CD4-positive, CD25-positive, alpha-beta regulatory T cell (primary cell): ENCODE measurements around the gene FRY. TPM values are rescaled to one million over a fixed set of nuclear protein-coding genes. Genes with fewer than 3 reads are reported as not detected.

Experiments used
- ATAC-seq, 2 donors: fragments of 150-1000 bp; cut with Tn5 transposase; one replicate each; pipeline ENCODE4 v1.10.0; 2021; ENCODE audit warnings: low read depth in 2 of 2, moderate number of reproducible peaks in 2 of 2, moderate library complexity in 1 of 2
- DNase-seq, 3 donors: peaks; one replicate each; pipeline versions ENCODE4 v3.0.0 to v3.0.0-alpha.2; 2012 to 2022; ENCODE audit warnings: mixed read lengths in 1 of 3
- H3K27ac ChIP-seq: one replicate; pipeline ENCODE4 v1.7.0; 2013; ENCODE audit warnings: mild to moderate bottlenecking, low read length; ENCODE audit not compliant: insufficient read depth, poor library complexity, severe bottlenecking
- H3K27me3 ChIP-seq: one replicate; pipeline ENCODE4 v1.7.0; 2013; ENCODE audit warnings: low read length; ENCODE audit not compliant: control insufficient read depth, insufficient read depth
- H3K36me3 ChIP-seq: one replicate; pipeline ENCODE4 v1.7.0; 2013; ENCODE audit warnings: mild to moderate bottlenecking, low read length, moderate library complexity; ENCODE audit not compliant: control insufficient read depth, insufficient read depth
- H3K4me1 ChIP-seq: 2 replicates; pipeline ENCODE4 v1.7.0; 2013; ENCODE audit warnings: mild to moderate bottlenecking, low read length; ENCODE audit not compliant: insufficient read depth, control insufficient read depth, poor library complexity, severe bottlenecking
- H3K4me3 ChIP-seq: one replicate; pipeline ENCODE4 v1.7.0; 2013; ENCODE audit warnings: low read depth, mild to moderate bottlenecking, low read length, moderate library complexity
- H3K9me3 ChIP-seq, 2 experiments: 1 replicate in 1 of 2; 2 replicates in 1 of 2; pipeline ENCODE4 v1.7.0; 2013; ENCODE audit warnings: low read length in 2 of 2, mild to moderate bottlenecking in 1 of 2, moderate library complexity in 1 of 2; ENCODE audit not compliant: control insufficient read depth in 2 of 2
- H3K27ac Mint-ChIP-seq, 3 donors: one replicate each; pipeline ENCODE4 v1.8.0; 2020 to 2022; ENCODE audit warnings: mild to moderate bottlenecking in 3 of 3, mixed read lengths in 3 of 3, moderate library complexity in 2 of 3
- H3K27me3 Mint-ChIP-seq: one replicate; pipeline ENCODE4 v1.8.0; 2022; ENCODE audit warnings: mild to moderate bottlenecking, mixed read lengths
- H3K36me3 Mint-ChIP-seq: one replicate; pipeline ENCODE4 v1.8.0; 2020; ENCODE audit warnings: mixed read lengths
- H3K4me1 Mint-ChIP-seq, 4 donors: one replicate each; pipeline ENCODE4 v1.8.0; 2020 to 2022; ENCODE audit warnings: mixed read lengths in 4 of 4, mild to moderate bottlenecking in 1 of 4
- H3K4me3 Mint-ChIP-seq, 4 donors: one replicate each; pipeline ENCODE4 v1.8.0; 2020 to 2022; ENCODE audit warnings: mild to moderate bottlenecking in 4 of 4, mixed read lengths in 4 of 4, moderate library complexity in 3 of 4
- H3K9me3 Mint-ChIP-seq, 7 donors: one replicate each; pipeline ENCODE4 v1.8.0; 2020 to 2022; ENCODE audit warnings: mixed read lengths in 7 of 7, mild to moderate bottlenecking in 3 of 7, moderate library complexity in 2 of 7
- polyA plus RNA-seq, 4 donors: library from polyadenylated mRNA; unstranded; fragments of 300-500 nt; fragmentation: Illumina TruSeq; gene quantifications; one replicate each; pipeline ENCODE4 v1.2.3, GENCODE V29; 2021
- total RNA-seq: library from RNA; stranded (reverse); gene quantifications from one replicate; pipeline ENCODE4 v1.2.3, GENCODE V29; 2022

Gene FRY
- total and polyA plus RNA-seq, 5 donors from 2014 or later = 0.96 to 12.8 (median 1.0) TPM

- no peak for ATAC-seq
- no peak for DNase-seq
Measured at GRCh38 chr13:32036757-32037156, 5.2 kb downstream of the FRY start.

GRCh38 chr13:32037471-32037870 lies 5.9 kb downstream of the FRY start:
- H3K9me3 Mint-ChIP-seq = peaks cover 0 to 1% (median 0%) of the 10 kb centered on the region in 7 donors
- Histone ChIP-seq H3K9me3 (no peaks in the 10 kb centered on the region), H3K4me3 (no peak overlapping the region), H3K4me1 (no peaks in the 10 kb centered on the region), H3K27me3 (peaks cover 6% of the 10 kb centered on the region), H3K27ac (no peak overlapping the region), H3K36me3 (no peaks in the 10 kb centered on the region)
- H3K4me1 Mint-ChIP-seq = peaks cover 0 to 24% (median 4%) of the 10 kb centered on the region in 4 donors
- no peak overlapping the region for H3K27ac Mint-ChIP-seq
- no peak overlapping the region for H3K4me3 Mint-ChIP-seq
- peaks cover 35% of the 10 kb centered on the region for H3K27me3 Mint-ChIP-seq
- ATAC-seq = no peak
- H3K36me3 Mint-ChIP-seq = no peaks in the 10 kb centered on the region
- no peak for DNase-seq

More at GRCh38 chr13:32036757-32037156, 5.2 kb downstream of the FRY start:
- peak overlapping the region in 2 of 3 donors; percentile 8 to 70 for H3K27ac Mint-ChIP-seq
- Histone ChIP-seq H3K27ac (no peak overlapping the region), H3K4me1 (no peaks in the 10 kb centered on the region), H3K27me3 (peaks cover 9% of the 10 kb centered on the region), H3K4me3 (no peak overlapping the region), H3K9me3 (no peaks in the 10 kb centered on the region), H3K36me3 (no peaks in the 10 kb centered on the region)
- H3K27me3 Mint-ChIP-seq = peaks cover 42% of the 10 kb centered on the region
- peak overlapping the region in 2 of 4 donors; percentile 9 to 65 for H3K4me3 Mint-ChIP-seq
- H3K36me3 Mint-ChIP-seq = no peaks in the 10 kb centered on the region
- peaks cover 0 to 26% (median 8%) of the 10 kb centered on the region in 4 donors for H3K4me1 Mint-ChIP-seq
- H3K9me3 Mint-ChIP-seq = peaks cover 0 to 1% (median 0%) of the 10 kb centered on the region in 7 donors

GRCh38 chr13:32038343-32038742 lies 6.8 kb downstream of the FRY start:
- H3K9me3 Mint-ChIP-seq = peaks cover 0 to 1% (median 0%) of the 10 kb centered on the region in 7 donors
- H3K27me3 Mint-ChIP-seq = peaks cover 30% of the 10 kb centered on the region
- Histone ChIP-seq H3K36me3 (no peaks in the 10 kb centered on the region), H3K4me3 (no peak overlapping the region), H3K27me3 (peaks cover 5% of the 10 kb centered on the region), H3K9me3 (no peaks in the 10 kb centered on the region), H3K4me1 (no peaks in the 10 kb centered on the region), H3K27ac (no peak overlapping the region)
- ATAC-seq = no peak
- H3K4me1 Mint-ChIP-seq = peaks cover 0 to 27% (median 4%) of the 10 kb centered on the region in 4 donors
- no peak overlapping the region for H3K27ac Mint-ChIP-seq
- no peaks in the 10 kb centered on the region for H3K36me3 Mint-ChIP-seq
- H3K4me3 Mint-ChIP-seq = no peak overlapping the region
- no peak for DNase-seq

GRCh38 chr13:32039056-32039455 lies 7.5 kb downstream of the FRY start:
- ATAC-seq (no peak), DNase-seq (no peak)
- Histone ChIP-seq H3K9me3 (no peaks in the 10 kb centered on the region), H3K4me3 (no peak overlapping the region), H3K27ac (no peak overlapping the region), H3K27me3 (peaks cover 3% of the 10 kb centered on the region), H3K36me3 (no peaks in the 10 kb centered on the region), H3K4me1 (no peaks in the 10 kb centered on the region)
- Mint-ChIP-seq H3K27me3 (peaks cover 23% of the 10 kb centered on the region), H3K36me3 (no peaks in the 10 kb centered on the region), H3K4me1 (peaks cover 0 to 27% (median 3%) of the 10 kb centered on the region in 4 donors), H3K4me3 (no peak overlapping the region), H3K27ac (peak overlapping the region in 1 of 3 donors; percentile 9), H3K9me3 (peaks cover 0 to 1% (median 0%) of the 10 kb centered on the region in 7 donors)

- Mint-ChIP-seq H3K27me3 (peaks cover 23% of the 10 kb centered on the region), H3K27ac (no peak overlapping the region), H3K9me3 (peaks cover 0 to 1% (median 0%) of the 10 kb centered on the region in 7 donors), H3K36me3 (no peaks in the 10 kb centered on the region), H3K4me1 (peaks cover 0 to 26% (median 3%) of the 10 kb centered on the region in 4 donors), H3K4me3 (no peak overlapping the region)
- Histone ChIP-seq H3K36me3 (no peaks in the 10 kb centered on the region), H3K4me3 (no peak overlapping the region), H3K27ac (no peak overlapping the region), H3K9me3 (no peaks in the 10 kb centered on the region), H3K4me1 (no peaks in the 10 kb centered on the region), H3K27me3 (peaks cover 3% of the 10 kb centered on the region)
- no peak for DNase-seq
- no peak for ATAC-seq
Measured at GRCh38 chr13:32039528-32039927, 8.0 kb downstream of the FRY start.

- H3K9me3 Mint-ChIP-seq = peaks cover 0 to 1% (median 0%) of the 10 kb centered on the region in 7 donors
- Histone ChIP-seq H3K4me1 (no peaks in the 10 kb centered on the region), H3K4me3 (no peak overlapping the region), H3K27me3 (peaks cover 3% of the 10 kb centered on the region), H3K9me3 (no peaks in the 10 kb centered on the region), H3K27ac (no peak overlapping the region), H3K36me3 (no peaks in the 10 kb centered on the region)
- DNase-seq (no peak), ATAC-seq (no peak)
- H3K27me3 Mint-ChIP-seq = peaks cover 20% of the 10 kb centered on the region
- no peaks in the 10 kb centered on the region for H3K36me3 Mint-ChIP-seq
- no peak overlapping the region for H3K4me3 Mint-ChIP-seq
- H3K4me1 Mint-ChIP-seq = peaks cover 0 to 24% (median 3%) of the 10 kb centered on the region in 4 donors
- no peak overlapping the region for H3K27ac Mint-ChIP-seq
Measured at GRCh38 chr13:32040052-32040642, 8.6 kb downstream of the FRY start.

GRCh38 chr13:32040689-32041088 lies 9.1 kb downstream of the FRY start:
- Mint-ChIP-seq H3K36me3 (no peaks in the 10 kb centered on the region), H3K27ac (no peak overlapping the region), H3K27me3 (peaks cover 20% of the 10 kb centered on the region), H3K4me3 (no peak overlapping the region), H3K4me1 (peaks cover 0 to 23% (median 3%) of the 10 kb centered on the region in 4 donors), H3K9me3 (peaks cover 0 to 1% (median 0%) of the 10 kb centered on the region in 7 donors)
- Histone ChIP-seq H3K36me3 (no peaks in the 10 kb centered on the region), H3K27ac (no peak overlapping the region), H3K4me3 (no peak overlapping the region), H3K4me1 (no peaks in the 10 kb centered on the region), H3K9me3 (no peaks in the 10 kb centered on the region), H3K27me3 (peaks cover 3% of the 10 kb centered on the region)
- DNase-seq (no peak), ATAC-seq (no peak)

GRCh38 chr13:32041429-32041828 lies 9.9 kb downstream of the FRY start:
- Histone ChIP-seq H3K4me3 (no peak overlapping the region), H3K27ac (no peak overlapping the region), H3K27me3 (peaks cover under 1% of the 10 kb centered on the region), H3K4me1 (no peaks in the 10 kb centered on the region), H3K36me3 (no peaks in the 10 kb centered on the region), H3K9me3 (no peaks in the 10 kb centered on the region)
- Mint-ChIP-seq H3K4me1 (peaks cover 0 to 20% (median 3%) of the 10 kb centered on the region in 4 donors), H3K27ac (no peak overlapping the region), H3K27me3 (peaks cover 20% of the 10 kb centered on the region), H3K4me3 (no peak overlapping the region), H3K36me3 (no peaks in the 10 kb centered on the region), H3K9me3 (peaks cover 0 to 1% (median 0%) of the 10 kb centered on the region in 7 donors)
- ATAC-seq (no peak), DNase-seq (no peak)
